ENCODE data around the gene ARL4A. TPM values are rescaled to one million over a fixed set of nuclear protein-coding genes. Genes with fewer than 3 reads are reported as not detected.
A peak's percentile ranks its signal among the peaks of the same experiment; 100 is the strongest.

ARL4A gene
- total RNA-seq, 1 experiment from 2014 or later = 39.4 TPM

DNA sequence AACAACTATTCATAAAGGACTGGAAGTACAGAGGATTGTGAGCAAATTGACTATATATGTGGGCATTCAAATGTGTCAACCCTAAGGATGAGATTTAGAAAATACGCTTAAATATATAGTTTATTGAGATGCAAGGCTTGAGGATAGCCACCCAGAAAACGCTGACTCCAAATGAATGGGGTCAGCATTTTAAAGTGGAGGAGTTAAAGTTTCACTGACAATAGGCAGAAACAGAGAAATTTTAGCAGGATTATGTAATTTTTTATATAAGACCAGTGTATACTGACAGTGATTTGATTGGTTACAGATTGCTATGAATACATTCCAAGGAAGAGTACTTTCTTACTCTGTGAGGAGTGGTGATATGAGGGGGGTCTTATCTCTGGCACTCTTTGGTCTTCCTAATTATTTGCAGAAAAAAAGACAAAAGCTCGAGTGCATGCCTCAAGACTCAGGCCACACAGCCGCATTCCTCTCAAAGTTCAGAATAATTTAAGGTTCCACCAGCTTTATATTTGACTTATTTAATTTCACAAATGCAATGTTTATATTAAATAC, 38.6 kb upstream of the ARL4A start:
- Histone ChIP-seq H3K56ac (ENCODE audit: insufficient read length, low read depth, low read length) (no peak overlapping the region), H3K18ac (ENCODE audit: insufficient read length, low read depth, low read length) (no peak overlapping the region), H3K4me2 (ENCODE audit: insufficient read depth, insufficient read length, low read length) (no peak overlapping the region), H2BK15ac (ENCODE audit: low read depth, low read length) (no peak overlapping the region), H4K8ac (replicated peaks; ENCODE audit: insufficient read length, low read depth, low read length) (no peak overlapping the region), H3K27me3 (ENCODE audit: insufficient read depth, low read length) (no peaks in the 10 kb centered on the region), H2BK20ac (ENCODE audit: low read depth, low read length, poor library complexity, severe bottlenecking) (no peak overlapping the region), H2BK12ac (ENCODE audit: insufficient read length, low read depth, low read length) (no peak overlapping the region), H3K79me1 (ENCODE audit: insufficient read depth, low read depth, low read length, poor library complexity, severe bottlenecking) (no peaks in the 10 kb centered on the region), H3K9ac (ENCODE audit: extremely low read depth, insufficient read length, low read length) (no peak overlapping the region), H2BK120ac (ENCODE audit: low read depth, low read length, poor library complexity, severe bottlenecking) (no peak overlapping the region), H3K14ac (ENCODE audit: insufficient read depth, low read length) (no peak overlapping the region), H4K91ac (ENCODE audit: insufficient read length, low read depth, low read length) (no peak overlapping the region), H3K27ac (ENCODE audit: insufficient read length, low read depth, low read length) (no peak overlapping the region), H2AFZ (ENCODE audit: low read length) (no peak overlapping the region), H3K9me3 (ENCODE audit: control insufficient read depth, low read depth, low read length) (no peaks in the 10 kb centered on the region), H3K4me1 (ENCODE audit: insufficient read depth, low read length) (peaks cover 5% of the 10 kb centered on the region; the same call in 1 of the 2 replicates), H4K20me1 (ENCODE audit: control insufficient read depth, insufficient read depth, insufficient read length) (no peaks in the 10 kb centered on the region), H4K5ac (ENCODE audit: insufficient read length, low read depth, low read length) (no peak overlapping the region), H3K79me2 (ENCODE audit: insufficient read depth, low read length) (no peaks in the 10 kb centered on the region), H3K23ac (ENCODE audit: insufficient read length, low read depth, low read length) (no peak overlapping the region), H3T11ph (ENCODE audit: low read length) (no peak overlapping the region), H3K23me2 (ENCODE audit: insufficient read length, low read depth, low read length, poor library complexity, severe bottlenecking) (no peaks in the 10 kb centered on the region), H3K4ac (ENCODE audit: low read depth, low read length) (no peak overlapping the region), H2AK5ac (ENCODE audit: insufficient read length, low read length) (no peak overlapping the region), H2BK5ac (ENCODE audit: insufficient read length, low read length) (no peak overlapping the region)
- no peaks in the 10 kb centered on the region for H3K36me3 Mint-ChIP-seq (ENCODE audit: insufficient read depth in 1 of 3, low read depth in 3 of 3)
- no peaks in the 10 kb centered on the region; the same call in 1 of the 2 replicates for H3K27me3 Mint-ChIP-seq (ENCODE audit: low read depth)
- TF ChIP-seq, protein P1, sequence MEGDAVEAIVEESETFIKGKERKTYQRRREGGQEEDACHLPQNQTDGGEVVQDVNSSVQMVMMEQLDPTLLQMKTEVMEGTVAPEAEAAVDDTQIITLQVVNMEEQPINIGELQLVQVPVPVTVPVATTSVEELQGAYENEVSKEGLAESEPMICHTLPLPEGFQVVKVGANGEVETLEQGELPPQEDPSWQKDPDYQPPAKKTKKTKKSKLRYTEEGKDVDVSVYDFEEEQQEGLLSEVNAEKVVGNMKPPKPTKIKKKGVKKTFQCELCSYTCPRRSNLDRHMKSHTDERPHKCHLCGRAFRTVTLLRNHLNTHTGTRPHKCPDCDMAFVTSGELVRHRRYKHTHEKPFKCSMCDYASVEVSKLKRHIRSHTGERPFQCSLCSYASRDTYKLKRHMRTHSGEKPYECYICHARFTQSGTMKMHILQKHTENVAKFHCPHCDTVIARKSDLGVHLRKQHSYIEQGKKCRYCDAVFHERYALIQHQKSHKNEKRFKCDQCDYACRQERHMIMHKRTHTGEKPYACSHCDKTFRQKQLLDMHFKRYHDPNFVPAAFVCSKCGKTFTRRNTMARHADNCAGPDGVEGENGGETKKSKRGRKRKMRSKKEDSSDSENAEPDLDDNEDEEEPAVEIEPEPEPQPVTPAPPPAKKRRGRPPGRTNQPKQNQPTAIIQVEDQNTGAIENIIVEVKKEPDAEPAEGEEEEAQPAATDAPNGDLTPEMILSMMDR (conservative IDR thresholded peaks at IDR 0.05) = no peak
- no CpG with 5 or more reads among the region's 4 CpGs for WGBS (ENCODE audit: extremely low coverage, insufficient read length, low lambda C conversion rate)
- DNase-seq = no peak
- H3K9me3 Mint-ChIP-seq = no peaks in the 10 kb centered on the region
- H3K4me1 Mint-ChIP-seq = peaks cover 19 to 24% of the 10 kb centered on the region in 2 experiments
- no peak overlapping the region for H3K4me3 Mint-ChIP-seq
- H3K27ac Mint-ChIP-seq = peak overlapping the region in 1 of 3 experiments; percentile 22; a peak in 1 of 7 replicates

Data from H9 (cell line).